ENCODE measurements around the gene DNAH10. TPM values are rescaled to one million over a fixed set of nuclear protein-coding genes. Genes with fewer than 3 reads are reported as not detected.

The DNAH10 gene
- total and polyA plus RNA-seq, 7 experiments from 2014 or later = 0.05 to 0.50 (median 0.10) TPM

- ChIA-PET POLR2A (no interaction called here), CTCF (no interaction called here)
- Histone ChIP-seq H3K4me3 (ENCODE audit: low read length) (no peak overlapping the region), H3K27ac (ENCODE audit: low read depth, low read length) (no peak overlapping the region), H3K27me3 (ENCODE audit: control insufficient read depth in 2 of 2, insufficient read depth in 2 of 2, low read length in 2 of 2) (no peaks in the 10 kb centered on the region), H3K36me3 (ENCODE audit: control insufficient read depth in 2 of 3, insufficient read depth in 3 of 3, low read length in 3 of 3) (no peaks in the 10 kb centered on the region), H3K4me1 (ENCODE audit: control insufficient read depth in 2 of 2, insufficient read depth in 2 of 2, low read length in 2 of 2) (no peaks in the 10 kb centered on the region), H3K9me3 (ENCODE audit: control insufficient read depth in 2 of 3, low read length in 3 of 3) (no peaks in the 10 kb centered on the region)
- Mint-ChIP-seq H3K27me3 (peaks cover 0 to 4% (median 0%) of the 10 kb centered on the region in 5 donors), H3K4me3 (no peak overlapping the region), H3K27ac (no peak overlapping the region), H3K9me3 (peaks cover 0 to 2% (median 0%) of the 10 kb centered on the region in 11 donors), H3K4me1 (no peaks in the 10 kb centered on the region), H3K36me3 (no peaks in the 10 kb centered on the region)
- no peak for DNase-seq
- ATAC-seq = no peak
- intact Hi-C loops (cut with micrococcal nuclease) = no loop called here
These were observed 85.8 kb downstream of the DNAH10 start for GRCh38 chr12:123847876-123848275.

GRCh38 chr12:123849517-123849916 lies 87.4 kb downstream of the DNAH10 start:
- ChIA-PET POLR2A (no interaction called here), CTCF (no interaction called here)
- Histone ChIP-seq H3K36me3 (ENCODE audit: control insufficient read depth in 2 of 3, insufficient read depth in 3 of 3, low read length in 3 of 3) (no peaks in the 10 kb centered on the region), H3K9me3 (ENCODE audit: control insufficient read depth in 2 of 3, low read length in 3 of 3) (no peaks in the 10 kb centered on the region), H3K27me3 (ENCODE audit: control insufficient read depth in 2 of 2, insufficient read depth in 2 of 2, low read length in 2 of 2) (no peaks in the 10 kb centered on the region), H3K4me1 (ENCODE audit: control insufficient read depth in 2 of 2, insufficient read depth in 2 of 2, low read length in 2 of 2) (no peaks in the 10 kb centered on the region), H3K4me3 (ENCODE audit: low read length) (no peak overlapping the region), H3K27ac (ENCODE audit: low read depth, low read length) (no peak overlapping the region)
- H3K9me3 Mint-ChIP-seq = peaks cover 0 to 2% (median 0%) of the 10 kb centered on the region in 11 donors
- no peaks in the 10 kb centered on the region for H3K36me3 Mint-ChIP-seq
- DNase-seq (no peak), ATAC-seq (no peak)
- no peak overlapping the region for H3K4me3 Mint-ChIP-seq
- H3K27ac Mint-ChIP-seq = no peak overlapping the region
- no peaks in the 10 kb centered on the region for H3K4me1 Mint-ChIP-seq
- H3K27me3 Mint-ChIP-seq = peaks cover 0 to 4% (median 0%) of the 10 kb centered on the region in 5 donors
- intact Hi-C loops (cut with micrococcal nuclease) = no loop called here

GRCh38 chr12:123850246-123851134 lies 88.4 kb downstream of the DNAH10 start:
- no peaks in the 10 kb centered on the region for H3K9me3 ChIP-seq (ENCODE audit: control insufficient read depth in 2 of 3, low read length in 3 of 3)
- ATAC-seq = no peak
- no peaks in the 10 kb centered on the region for H3K4me1 Mint-ChIP-seq
- no peaks in the 10 kb centered on the region for H3K27me3 ChIP-seq (ENCODE audit: control insufficient read depth in 2 of 2, insufficient read depth in 2 of 2, low read length in 2 of 2)
- peaks cover 0 to 4% (median 0%) of the 10 kb centered on the region in 5 donors for H3K27me3 Mint-ChIP-seq
- CTCF ChIA-PET = no interaction called here
- H3K27ac ChIP-seq (ENCODE audit: low read depth, low read length) = no peak overlapping the region
- H3K4me1 ChIP-seq (ENCODE audit: control insufficient read depth in 2 of 2, insufficient read depth in 2 of 2, low read length in 2 of 2) = no peaks in the 10 kb centered on the region
- intact Hi-C loops (cut with micrococcal nuclease) = no loop called here
- H3K4me3 Mint-ChIP-seq = no peak overlapping the region
- POLR2A ChIA-PET = no interaction called here
- H3K36me3 Mint-ChIP-seq = no peaks in the 10 kb centered on the region
- H3K4me3 ChIP-seq (ENCODE audit: low read length) = no peak overlapping the region
- no peak for DNase-seq
- peaks cover 0 to 2% (median 0%) of the 10 kb centered on the region in 11 donors for H3K9me3 Mint-ChIP-seq
- H3K36me3 ChIP-seq (ENCODE audit: control insufficient read depth in 2 of 3, insufficient read depth in 3 of 3, low read length in 3 of 3) = no peaks in the 10 kb centered on the region
- no peak overlapping the region for H3K27ac Mint-ChIP-seq

GRCh38 chr12:123853396-123854070 lies 91.4 kb downstream of the DNAH10 start:
- H3K36me3 Mint-ChIP-seq = no peaks in the 10 kb centered on the region
- Histone ChIP-seq H3K9me3 (ENCODE audit: control insufficient read depth in 2 of 3, low read length in 3 of 3) (no peaks in the 10 kb centered on the region), H3K36me3 (ENCODE audit: control insufficient read depth in 2 of 3, insufficient read depth in 3 of 3, low read length in 3 of 3) (no peaks in the 10 kb centered on the region), H3K4me3 (ENCODE audit: low read length) (no peak overlapping the region), H3K27me3 (ENCODE audit: control insufficient read depth in 2 of 2, insufficient read depth in 2 of 2, low read length in 2 of 2) (no peaks in the 10 kb centered on the region), H3K4me1 (ENCODE audit: control insufficient read depth in 2 of 2, insufficient read depth in 2 of 2, low read length in 2 of 2) (no peaks in the 10 kb centered on the region), H3K27ac (ENCODE audit: low read depth, low read length) (no peak overlapping the region)
- intact Hi-C loops (cut with micrococcal nuclease) = no loop called here
- ChIA-PET CTCF (no interaction called here), POLR2A (no interaction called here)
- peak overlapping the region in 1 of 9 donors; percentile 68 for H3K27ac Mint-ChIP-seq
- H3K4me1 Mint-ChIP-seq = no peaks in the 10 kb centered on the region
- ATAC-seq (no peak), DNase-seq (no peak)
- H3K9me3 Mint-ChIP-seq = peaks cover 0 to 2% (median 0%) of the 10 kb centered on the region in 11 donors
- H3K27me3 Mint-ChIP-seq = peaks cover 0 to 4% (median 0%) of the 10 kb centered on the region in 5 donors
- no peak overlapping the region for H3K4me3 Mint-ChIP-seq

- Histone ChIP-seq H3K27ac (ENCODE audit: low read depth, low read length) (no peak overlapping the region), H3K27me3 (ENCODE audit: control insufficient read depth in 2 of 2, insufficient read depth in 2 of 2, low read length in 2 of 2) (no peaks in the 10 kb centered on the region), H3K36me3 (ENCODE audit: control insufficient read depth in 2 of 3, insufficient read depth in 3 of 3, low read length in 3 of 3) (no peaks in the 10 kb centered on the region), H3K4me3 (ENCODE audit: low read length) (no peak overlapping the region), H3K9me3 (ENCODE audit: control insufficient read depth in 2 of 3, low read length in 3 of 3) (no peaks in the 10 kb centered on the region), H3K4me1 (ENCODE audit: control insufficient read depth in 2 of 2, insufficient read depth in 2 of 2, low read length in 2 of 2) (no peaks in the 10 kb centered on the region)
- ChIA-PET CTCF (no interaction called here), POLR2A (no interaction called here)
- ATAC-seq = no peak
- Mint-ChIP-seq H3K4me1 (no peaks in the 10 kb centered on the region), H3K27ac (no peak overlapping the region), H3K9me3 (peaks cover 0 to 2% (median 0%) of the 10 kb centered on the region in 11 donors), H3K4me3 (no peak overlapping the region), H3K36me3 (no peaks in the 10 kb centered on the region), H3K27me3 (peaks cover 0 to 4% (median 0%) of the 10 kb centered on the region in 5 donors)
- DNase-seq = no peak
- intact Hi-C loops (cut with micrococcal nuclease) = no loop called here
These were observed 92.1 kb downstream of the DNAH10 start for GRCh38 chr12:123854232-123854631.

- Histone ChIP-seq H3K27me3 (ENCODE audit: control insufficient read depth in 2 of 2, insufficient read depth in 2 of 2, low read length in 2 of 2) (no peaks in the 10 kb centered on the region), H3K9me3 (ENCODE audit: control insufficient read depth in 2 of 3, low read length in 3 of 3) (no peaks in the 10 kb centered on the region), H3K4me3 (ENCODE audit: low read length) (no peak overlapping the region), H3K36me3 (ENCODE audit: control insufficient read depth in 2 of 3, insufficient read depth in 3 of 3, low read length in 3 of 3) (no peaks in the 10 kb centered on the region), H3K4me1 (ENCODE audit: control insufficient read depth in 2 of 2, insufficient read depth in 2 of 2, low read length in 2 of 2) (no peaks in the 10 kb centered on the region), H3K27ac (ENCODE audit: low read depth, low read length) (no peak overlapping the region)
- Mint-ChIP-seq H3K4me3 (no peak overlapping the region), H3K27me3 (peaks cover 0 to 4% (median 0%) of the 10 kb centered on the region in 5 donors), H3K36me3 (no peaks in the 10 kb centered on the region), H3K27ac (no peak overlapping the region), H3K4me1 (no peaks in the 10 kb centered on the region), H3K9me3 (peaks cover 0 to 2% (median 0%) of the 10 kb centered on the region in 11 donors)
- ATAC-seq (no peak), DNase-seq (no peak)
- ChIA-PET CTCF (no interaction called here), POLR2A (no interaction called here)
- intact Hi-C loops (cut with micrococcal nuclease) = no loop called here
These were observed 92.8 kb downstream of the DNAH10 start for GRCh38 chr12:123854918-123855317.

Data from naive thymus-derived CD4-positive, alpha-beta T cell (primary cell).